HUES48 (cell line): ENCODE data around the gene TULP4.
A peak's percentile ranks its signal among the peaks of the same experiment; 100 is the strongest.

Experiments used
- H3K27ac ChIP-seq: one replicate; pipeline ENCODE4 v1.7.0; 2013; ENCODE audit warnings: low read depth, low read length, inconsistent platforms
- H3K27me3 ChIP-seq: 2 replicates; pipeline ENCODE4 v1.6.1; 2013; ENCODE audit warnings: mild to moderate bottlenecking, low read length; ENCODE audit not compliant: control insufficient read depth, insufficient read depth
- H3K36me3 ChIP-seq: 2 replicates; pipeline ENCODE4 v1.6.1; 2013; ENCODE audit warnings: low read length; ENCODE audit not compliant: control insufficient read depth, insufficient read depth
- H3K4me1 ChIP-seq: 2 replicates; pipeline ENCODE4 v1.6.1; 2013; ENCODE audit warnings: mild to moderate bottlenecking, low read length; ENCODE audit not compliant: control insufficient read depth, insufficient read depth
- H3K4me3 ChIP-seq: 2 replicates; pipeline ENCODE4 v1.5.1; 2013; ENCODE audit warnings: mild to moderate bottlenecking, low read depth, low read length
- H3K9ac ChIP-seq: 2 replicates; pipeline ENCODE4 v1.6.1; 2013; ENCODE audit warnings: mild to moderate bottlenecking, low read depth, low read length, moderate library complexity
- H3K9me3 ChIP-seq: 2 replicates; pipeline ENCODE4 v1.6.1; 2013; ENCODE audit warnings: low read length; ENCODE audit not compliant: control insufficient read depth, insufficient read depth

Gene TULP4

DNA sequence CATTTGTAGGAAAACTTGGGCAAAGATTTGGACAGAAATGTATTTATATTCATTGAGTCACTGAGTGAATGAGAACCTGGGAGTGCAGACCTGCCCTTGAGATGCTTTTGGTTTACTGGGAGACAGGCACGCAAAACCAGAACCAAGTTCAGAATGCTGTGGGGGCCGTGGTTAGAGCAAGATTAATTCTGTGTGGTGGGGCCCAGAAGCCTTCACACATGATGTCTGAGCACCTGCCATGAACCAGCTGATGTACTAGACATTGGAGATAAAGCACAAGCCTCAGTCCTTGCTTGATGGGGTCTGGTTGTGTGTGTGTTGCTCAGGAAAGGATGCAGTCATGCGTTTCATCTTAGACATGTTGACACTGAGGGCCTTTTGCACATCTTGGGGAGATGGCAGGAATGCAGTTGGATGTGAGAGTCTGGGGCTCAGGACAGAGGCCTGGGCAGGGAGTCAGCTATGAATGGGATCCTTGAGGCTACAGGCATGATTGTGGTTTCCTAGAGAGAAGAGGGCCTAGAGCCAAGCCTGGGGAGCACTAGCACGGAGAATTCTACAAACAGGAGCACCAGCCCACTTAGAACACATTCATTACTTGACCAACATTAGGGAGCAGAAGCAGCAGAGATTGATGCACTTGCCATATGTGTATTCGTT is 133.3 kb downstream of the TULP4 start:
- no peaks in the 10 kb centered on the region for H3K27me3 ChIP-seq
- no peak overlapping the region for H3K4me3 ChIP-seq
- H3K27ac ChIP-seq, result no peak overlapping the region
- H3K36me3 ChIP-seq, result peaks cover 5% of the 10 kb centered on the region; the same call in 1 of the 2 replicates
- H3K9me3 ChIP-seq, result no peaks in the 10 kb centered on the region
- no peaks in the 10 kb centered on the region for H3K4me1 ChIP-seq
- H3K9ac ChIP-seq, result no peak overlapping the region

DNA sequence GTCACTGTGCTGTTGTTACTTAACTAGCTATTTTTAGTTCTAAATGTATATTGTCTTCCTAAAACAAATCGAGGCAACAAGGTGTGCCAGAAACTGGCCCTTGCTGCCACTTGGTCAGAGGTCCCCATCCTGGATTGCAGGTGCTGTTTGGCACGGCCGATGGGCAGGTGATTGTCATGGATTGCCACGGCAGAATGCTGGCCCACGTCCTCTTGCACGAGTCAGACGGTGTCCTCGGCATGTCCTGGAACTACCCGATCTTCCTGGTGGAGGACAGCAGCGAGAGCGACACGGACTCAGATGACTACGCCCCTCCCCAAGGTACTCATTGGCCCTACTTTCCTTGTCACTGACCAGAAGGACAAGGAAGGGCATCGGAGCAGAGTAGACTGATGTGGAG is 136.6 kb downstream of the TULP4 start:
- no peaks in the 10 kb centered on the region for H3K9me3 ChIP-seq
- peaks cover 16% of the 10 kb centered on the region for H3K36me3 ChIP-seq
- H3K27me3 ChIP-seq, result no peaks in the 10 kb centered on the region
- no peak overlapping the region for H3K27ac ChIP-seq
- H3K4me1 ChIP-seq, result no peaks in the 10 kb centered on the region
- no peak overlapping the region for H3K4me3 ChIP-seq
- no peak overlapping the region for H3K9ac ChIP-seq

DNA sequence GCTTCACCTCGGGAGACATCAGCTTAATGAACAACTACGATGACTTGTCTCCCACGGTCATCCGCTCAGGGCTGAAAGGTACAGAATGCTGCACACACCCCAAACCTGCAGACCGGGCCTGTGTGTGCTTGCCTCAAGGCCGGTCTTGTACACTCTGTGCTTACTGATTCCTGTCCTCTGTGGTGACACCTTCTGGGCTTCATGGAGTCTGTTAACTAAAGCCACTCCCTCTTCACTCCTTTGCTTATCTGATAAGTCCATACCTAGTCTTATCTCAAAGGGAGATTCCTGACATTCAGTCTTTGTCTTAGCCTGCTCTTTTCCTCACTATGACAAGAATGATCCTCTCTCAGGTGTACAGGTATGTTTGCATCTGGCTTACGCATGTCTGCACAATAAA is 139.9 kb downstream of the TULP4 start:
- no peak overlapping the region for H3K9ac ChIP-seq
- no peaks in the 10 kb centered on the region for H3K27me3 ChIP-seq
- H3K36me3 ChIP-seq, result peaks cover 16% of the 10 kb centered on the region
- no peak overlapping the region for H3K4me3 ChIP-seq
- peaks cover 4% of the 10 kb centered on the region for H3K4me1 ChIP-seq
- H3K27ac ChIP-seq, result no peak overlapping the region
- H3K9me3 ChIP-seq, result no peaks in the 10 kb centered on the region

DNA sequence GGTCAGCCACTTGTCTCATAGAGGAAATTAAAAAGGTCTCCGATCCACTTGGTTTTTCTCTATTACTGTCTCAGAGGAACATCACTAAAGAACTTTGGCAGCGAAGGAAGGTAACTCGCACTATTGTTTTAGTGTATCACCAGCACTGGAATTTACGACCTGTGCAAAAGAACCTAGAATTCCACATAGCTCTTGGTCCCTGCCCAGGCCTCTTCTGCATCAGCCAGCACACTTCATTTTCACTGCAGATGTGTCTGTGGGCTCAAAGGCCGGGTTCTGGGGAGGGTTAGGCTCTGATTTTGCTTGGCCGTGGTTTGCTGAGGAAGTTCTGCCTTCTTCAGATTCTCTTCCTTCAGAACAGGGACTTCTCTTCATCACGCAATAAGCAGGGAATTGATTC is 144.9 kb downstream of the TULP4 start:
- Histone ChIP-seq H3K36me3 (peaks cover 7% of the 10 kb centered on the region), H3K9ac (no peak overlapping the region), H3K4me3 (no peak overlapping the region), H3K27me3 (no peaks in the 10 kb centered on the region), H3K27ac (no peak overlapping the region), H3K4me1 (peaks cover 30% of the 10 kb centered on the region), H3K9me3 (no peaks in the 10 kb centered on the region)

DNA sequence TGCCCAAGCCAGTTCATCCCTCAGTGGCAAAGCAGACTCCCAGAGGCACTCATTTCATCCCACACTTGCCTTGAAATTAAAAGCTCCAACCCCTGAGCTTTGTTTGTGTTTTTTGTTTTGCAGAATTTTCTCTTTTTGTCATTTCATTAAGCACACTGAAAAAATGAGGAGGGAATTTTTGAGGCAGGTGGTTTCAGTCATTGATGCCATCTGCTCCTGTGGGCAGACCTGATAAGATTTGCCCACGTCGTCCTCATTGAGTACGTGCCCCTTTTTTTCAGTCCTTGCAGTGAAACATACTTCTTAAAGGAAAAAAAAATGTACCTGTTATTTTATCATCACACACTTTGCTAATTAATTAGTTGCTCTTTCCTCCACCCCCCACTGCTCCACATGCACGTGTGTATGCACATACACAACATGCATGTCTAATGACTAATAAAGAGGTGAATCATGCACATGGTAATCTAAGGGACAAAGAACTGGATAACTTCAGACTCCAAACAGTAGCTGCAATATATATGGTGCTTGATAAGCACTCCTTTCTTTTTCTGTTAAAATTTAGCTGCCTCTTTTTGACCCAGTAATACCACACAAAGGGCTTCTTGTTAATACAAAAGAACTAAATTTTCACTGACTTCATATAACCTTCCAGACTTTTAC is 145.5 kb downstream of the TULP4 start:
- no peak overlapping the region for H3K9ac ChIP-seq
- H3K27me3 ChIP-seq, result no peaks in the 10 kb centered on the region
- H3K36me3 ChIP-seq, result peaks cover 1% of the 10 kb centered on the region; the same call in 1 of the 2 replicates
- H3K4me1 ChIP-seq, result peaks cover 30% of the 10 kb centered on the region
- no peak overlapping the region for H3K27ac ChIP-seq
- H3K4me3 ChIP-seq, result no peak overlapping the region
- no peaks in the 10 kb centered on the region for H3K9me3 ChIP-seq

DNA sequence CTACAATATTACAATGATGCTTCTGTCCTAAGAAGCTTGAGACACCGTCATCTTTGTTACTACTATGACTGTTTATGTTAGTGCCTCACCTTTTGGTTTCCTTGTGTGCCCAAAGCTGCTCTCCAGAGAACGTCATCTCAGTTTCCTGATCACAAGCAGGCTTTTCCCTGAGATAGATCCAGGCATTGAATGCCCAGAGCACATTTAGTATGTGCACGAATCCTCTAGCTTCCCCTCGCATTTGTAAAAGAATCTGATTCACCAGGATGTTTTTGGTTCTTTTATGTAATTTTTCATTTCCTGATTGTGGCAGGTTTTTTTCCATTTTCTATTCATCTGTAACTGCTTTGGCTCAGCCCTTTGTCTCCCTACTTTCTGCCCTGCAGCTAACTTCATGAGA is 147.5 kb downstream of the TULP4 start:
- Histone ChIP-seq H3K9ac (no peak overlapping the region), H3K27ac (no peak overlapping the region), H3K9me3 (no peaks in the 10 kb centered on the region), H3K36me3 (no peaks in the 10 kb centered on the region), H3K4me1 (peaks cover 39% of the 10 kb centered on the region), H3K27me3 (no peaks in the 10 kb centered on the region), H3K4me3 (no peak overlapping the region)

DNA sequence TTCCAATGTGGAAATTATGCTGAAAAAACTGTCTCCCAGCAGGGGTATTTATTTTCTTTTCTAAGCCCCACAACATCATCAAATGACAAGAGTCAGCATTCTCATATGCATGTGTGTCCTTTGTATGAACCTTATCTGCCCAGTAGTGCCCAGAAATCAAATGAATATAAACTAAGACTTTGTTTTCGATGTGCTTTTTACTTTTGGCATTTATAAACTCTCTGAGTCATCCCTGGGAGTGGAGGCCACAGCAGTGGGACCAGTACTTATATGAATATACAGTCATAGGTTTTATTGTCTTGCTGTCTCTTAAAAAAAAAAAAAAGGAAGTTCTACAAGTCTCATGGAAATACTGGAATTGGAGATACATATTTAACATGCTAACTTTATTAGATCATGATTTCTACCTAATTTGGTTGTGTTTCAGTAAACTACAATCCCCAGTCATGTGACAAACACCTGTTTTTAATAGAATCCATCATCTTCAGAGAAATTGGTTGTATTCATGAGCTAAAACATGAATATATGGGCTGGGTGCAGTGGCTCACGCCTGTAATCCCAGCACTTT is 148.4 kb downstream of the TULP4 start:
- no peak overlapping the region for H3K4me3 ChIP-seq
- H3K27me3 ChIP-seq, result peaks cover 4% of the 10 kb centered on the region
- H3K27ac ChIP-seq, result no peak overlapping the region
- H3K9me3 ChIP-seq, result no peaks in the 10 kb centered on the region
- H3K9ac ChIP-seq, result no peak overlapping the region
- no peaks in the 10 kb centered on the region for H3K36me3 ChIP-seq
- H3K4me1 ChIP-seq, result peaks cover 49% of the 10 kb centered on the region

DNA sequence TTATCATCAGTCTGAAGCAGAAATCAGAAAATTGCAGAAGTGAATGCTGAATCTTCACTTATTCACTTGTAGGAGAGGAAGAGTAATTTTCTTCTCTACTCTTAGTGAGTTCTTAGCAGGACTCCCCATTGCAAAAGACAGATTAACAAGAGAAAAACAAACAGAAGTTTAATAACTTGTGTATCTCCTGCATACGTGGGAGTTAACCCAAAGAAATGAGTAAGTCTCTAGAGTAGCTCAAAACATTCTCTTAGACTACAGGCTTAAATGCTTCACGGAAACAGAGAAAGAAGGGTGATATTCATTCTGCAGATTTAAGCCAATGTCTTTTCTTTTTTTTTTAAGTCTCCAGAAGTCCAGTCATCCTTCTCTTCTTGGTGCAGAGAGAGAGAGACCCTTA is 149.7 kb downstream of the TULP4 start:
- Histone ChIP-seq H3K9ac (no peak overlapping the region), H3K36me3 (peaks cover 5% of the 10 kb centered on the region; the same call in 1 of the 2 replicates), H3K4me3 (no peak overlapping the region), H3K9me3 (no peaks in the 10 kb centered on the region), H3K4me1 (peaks cover 54% of the 10 kb centered on the region), H3K27ac (no peak overlapping the region), H3K27me3 (peaks cover 17% of the 10 kb centered on the region)

DNA sequence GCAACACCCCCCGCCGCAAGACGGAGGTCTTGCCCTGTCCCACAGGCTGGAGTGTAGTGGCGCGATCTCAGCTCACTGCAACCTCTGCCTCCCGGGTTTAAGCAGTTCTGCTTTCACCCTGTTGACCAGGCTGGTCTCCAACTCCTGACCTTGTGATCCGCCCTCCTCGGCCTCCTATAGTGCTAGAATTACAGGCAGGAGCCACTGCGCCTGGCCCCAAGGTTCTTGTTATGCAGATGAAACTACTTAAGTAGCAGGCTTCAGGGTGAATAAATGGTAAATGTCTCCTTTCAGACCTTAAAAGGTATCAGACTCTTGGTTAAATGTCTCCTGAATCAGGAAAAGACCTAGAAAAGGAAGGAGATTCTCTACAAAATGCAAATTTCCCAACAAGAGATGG is 152.2 kb downstream of the TULP4 start:
- Histone ChIP-seq H3K4me3 (peak overlapping the region; percentile 23), H3K4me1 (peaks cover 57% of the 10 kb centered on the region), H3K9me3 (no peaks in the 10 kb centered on the region), H3K27me3 (peaks cover 42% of the 10 kb centered on the region), H3K9ac (peak overlapping the region; percentile 55), H3K36me3 (peaks cover 5% of the 10 kb centered on the region; the same call in 1 of the 2 replicates), H3K27ac (peak overlapping the region; percentile 91)

DNA sequence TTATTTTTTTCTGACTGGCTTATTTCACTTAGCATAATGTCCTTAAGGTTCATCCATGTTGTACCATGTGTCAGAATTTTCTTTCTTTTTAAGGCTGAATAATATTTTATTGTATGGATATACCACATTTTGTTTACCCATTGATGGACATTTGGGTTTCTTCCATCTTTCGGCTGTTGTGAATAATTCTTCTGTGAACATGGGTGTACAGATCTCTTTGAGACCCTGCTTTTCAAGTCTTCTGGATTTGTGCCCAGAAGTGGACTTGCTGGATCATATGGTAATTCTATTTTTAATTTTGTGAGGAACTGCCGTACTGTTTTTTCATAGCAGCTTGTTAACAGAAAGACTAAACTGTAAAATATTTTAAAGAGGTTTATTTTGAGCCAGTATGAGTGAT is 153.0 kb downstream of the TULP4 start:
- Histone ChIP-seq H3K9me3 (no peaks in the 10 kb centered on the region), H3K4me3 (peak overlapping the region; percentile 23; the same call in 1 of the 2 replicates), H3K27me3 (peaks cover 50% of the 10 kb centered on the region), H3K27ac (peak overlapping the region; percentile 91), H3K36me3 (peaks cover 5% of the 10 kb centered on the region; the same call in 1 of the 2 replicates), H3K4me1 (peaks cover 50% of the 10 kb centered on the region), H3K9ac (no peak overlapping the region; the same call in 1 of the 2 replicates)

DNA sequence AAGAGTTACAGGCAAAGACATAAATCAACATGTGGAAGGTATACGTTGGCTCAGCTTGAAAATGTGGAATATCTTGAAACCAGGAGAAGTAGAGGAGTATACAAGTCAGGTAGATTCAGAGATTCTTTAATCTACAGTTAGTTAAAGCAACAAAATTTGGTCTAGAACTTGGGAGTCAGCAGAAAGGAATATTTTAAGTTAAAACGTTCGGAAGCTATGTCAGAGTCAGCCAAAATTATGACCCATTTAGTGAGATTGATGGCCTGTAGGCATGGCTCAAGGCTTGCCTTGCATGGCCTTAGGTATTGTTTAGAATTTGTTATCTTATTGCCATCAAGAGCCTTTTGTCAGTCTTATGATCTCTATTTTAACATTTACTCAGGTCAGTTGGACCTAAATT is 153.5 kb downstream of the TULP4 start:
- Histone ChIP-seq H3K9me3 (no peaks in the 10 kb centered on the region), H3K4me1 (peaks cover 53% of the 10 kb centered on the region), H3K27ac (peak overlapping the region; percentile 91), H3K4me3 (no peak overlapping the region), H3K36me3 (peaks cover 5% of the 10 kb centered on the region; the same call in 1 of the 2 replicates), H3K27me3 (peaks cover 54% of the 10 kb centered on the region), H3K9ac (no peak overlapping the region)
